ENCODE results near the gene GGT6.
"Not testable (repeated sequence)": the region's sequence is repeated elsewhere in the genome, so short reads cannot be mapped to it uniquely, and the experiment has no call there.

The GGT6 gene

DNA sequence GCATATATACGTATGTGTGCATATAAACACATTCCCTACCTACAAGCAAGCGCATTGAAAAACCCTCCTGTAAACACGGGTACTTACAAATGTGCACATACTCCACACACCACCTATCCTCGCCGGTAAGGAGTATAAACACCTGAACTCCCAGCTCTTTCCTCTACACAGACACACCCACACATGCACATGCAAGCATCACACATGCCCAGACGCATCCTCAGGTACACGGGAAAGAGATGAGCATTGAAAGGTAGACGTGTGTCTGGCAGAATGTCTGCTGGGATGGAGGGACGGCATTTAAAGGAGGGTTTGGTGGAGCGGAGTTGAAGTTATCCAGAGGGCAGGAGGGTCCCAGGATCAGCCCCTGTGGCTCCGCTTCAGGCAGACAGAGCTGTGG, 19.3 kb upstream of the GGT6 start:
- in situ Hi-C loops (cut with MboI; ENCODE audit: low pct_unique_long_range_greater_than_20kb, low sequenced_read_pairs): loop anchor here (25.0 kb wide), 1 partner anchor 308 kb away; the partner anchor contains the start of gene C17orf107
- no peak for DNase-seq

DNA sequence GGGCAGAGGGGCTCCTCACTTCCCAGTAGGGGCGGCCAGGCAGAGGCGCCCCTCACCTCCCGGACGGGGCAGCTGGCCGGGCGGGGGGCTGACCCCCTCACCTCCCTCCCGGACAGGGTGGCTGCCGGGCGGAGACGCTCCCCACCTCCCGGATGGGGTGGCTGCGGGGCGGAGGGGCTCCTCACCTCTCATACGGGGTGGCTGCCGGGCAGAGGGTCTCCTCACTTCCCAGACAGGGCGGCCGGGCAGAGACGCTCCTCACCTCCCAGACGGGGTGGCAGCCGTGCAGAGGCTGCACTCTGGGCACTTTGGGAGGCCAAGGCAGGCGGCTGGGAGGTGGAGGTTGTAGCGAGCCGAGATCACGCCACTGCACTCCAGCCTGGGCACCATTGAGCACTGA, 18.0 kb upstream of the GGT6 start:
- in situ Hi-C loops (cut with MboI; ENCODE audit: low pct_unique_long_range_greater_than_20kb, low sequenced_read_pairs): loop anchor here (25.0 kb wide), 1 partner anchor 309 kb away; the partner anchor contains the start of gene C17orf107
- not testable (repeated sequence) for DNase-seq

DNA sequence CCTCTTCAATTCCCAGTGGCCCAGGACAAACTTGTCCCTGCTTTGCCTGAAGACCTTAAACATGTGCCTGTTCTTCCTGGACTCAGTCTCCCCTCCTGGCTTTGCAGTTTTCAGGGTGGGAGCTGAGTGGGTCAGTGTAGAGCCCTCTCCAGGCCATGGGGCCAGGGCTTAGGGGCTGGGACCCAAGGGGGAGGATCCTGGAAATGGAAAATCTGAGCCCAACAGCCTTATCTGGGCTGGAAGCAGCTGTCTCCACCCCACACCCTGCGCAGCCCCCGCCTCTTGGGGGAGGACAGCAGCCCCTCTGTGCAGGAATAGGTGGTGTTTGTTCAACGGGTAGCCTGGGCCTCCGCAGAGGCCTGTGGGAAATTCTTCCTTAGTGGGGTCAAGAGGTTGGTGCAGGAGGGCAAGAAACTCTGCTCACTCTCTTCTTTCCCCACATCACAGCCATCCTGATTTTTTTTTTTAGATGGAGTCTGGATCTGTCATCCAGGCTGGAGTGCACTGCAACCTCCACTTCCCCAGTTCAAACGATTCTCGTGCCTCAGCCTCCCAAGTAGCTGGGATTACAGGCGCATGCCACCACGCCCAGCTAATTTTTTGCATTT, 17.1 kb upstream of the GGT6 start:
- DNase-seq: no peak
- in situ Hi-C loops (cut with MboI; ENCODE audit: low pct_unique_long_range_greater_than_20kb, low sequenced_read_pairs): loop anchor here (25.0 kb wide), 1 partner anchor 310 kb away; the partner anchor contains the start of gene C17orf107

DNA sequence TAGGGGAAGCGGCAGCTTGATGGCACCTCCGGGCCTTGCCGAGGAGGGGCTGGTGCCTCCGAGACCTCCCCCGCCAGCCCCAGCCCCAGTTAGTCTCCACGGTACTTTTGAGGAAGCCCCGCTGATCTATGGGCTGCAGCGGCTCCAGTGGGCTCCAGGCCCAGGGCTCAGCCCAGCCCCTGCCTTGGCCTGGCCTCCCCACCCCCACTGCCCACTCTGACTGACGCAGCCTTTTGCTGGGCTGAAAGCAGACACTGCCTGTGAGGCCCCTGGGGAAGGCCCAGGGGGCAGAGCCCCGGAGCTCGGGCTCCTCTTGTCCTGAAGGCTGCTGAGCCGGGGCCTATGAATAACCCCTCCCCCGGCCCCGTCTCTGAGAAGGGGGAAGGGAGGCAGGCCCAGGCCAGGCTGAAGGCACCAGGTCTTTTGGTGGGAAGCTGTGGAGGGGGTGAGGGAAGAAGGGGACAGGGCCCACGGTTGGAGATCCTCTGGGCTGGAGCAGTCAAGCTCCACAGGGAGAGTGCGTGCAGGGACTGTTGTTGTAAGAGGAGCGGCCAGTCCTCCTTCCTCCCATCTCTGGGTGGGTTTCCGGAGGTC, 16.4 kb upstream of the GGT6 start:
- no peak for DNase-seq
- in situ Hi-C loops (cut with MboI; ENCODE audit: low pct_unique_long_range_greater_than_20kb, low sequenced_read_pairs): loop anchor here (25.0 kb wide), 1 partner anchor 310 kb away; the partner anchor contains the start of gene C17orf107

DNA sequence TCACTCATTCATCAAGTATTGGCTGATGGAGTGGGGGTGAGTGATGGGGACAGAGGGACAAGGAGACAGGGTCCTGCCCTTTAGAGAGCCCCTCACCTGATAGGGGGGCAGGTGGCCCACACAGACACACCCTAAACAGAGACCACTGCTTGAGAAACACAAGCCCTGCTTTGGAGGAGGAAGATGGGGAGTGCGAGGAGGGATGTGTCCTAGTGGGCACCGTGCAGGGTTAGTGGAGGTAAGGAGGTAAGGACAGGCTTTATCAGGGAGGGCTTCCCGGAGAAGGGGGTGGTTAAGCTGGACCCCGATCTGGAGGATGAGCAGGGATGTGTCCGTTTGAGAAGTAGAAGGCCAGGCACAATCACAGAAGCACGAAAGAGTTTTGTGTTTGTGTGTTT, 15.8 kb upstream of the GGT6 start:
- no peak for DNase-seq
- in situ Hi-C loops (cut with MboI; ENCODE audit: low pct_unique_long_range_greater_than_20kb, low sequenced_read_pairs): loop anchor here (25.0 kb wide), 1 partner anchor 311 kb away; the partner anchor contains the start of gene C17orf107

DNA sequence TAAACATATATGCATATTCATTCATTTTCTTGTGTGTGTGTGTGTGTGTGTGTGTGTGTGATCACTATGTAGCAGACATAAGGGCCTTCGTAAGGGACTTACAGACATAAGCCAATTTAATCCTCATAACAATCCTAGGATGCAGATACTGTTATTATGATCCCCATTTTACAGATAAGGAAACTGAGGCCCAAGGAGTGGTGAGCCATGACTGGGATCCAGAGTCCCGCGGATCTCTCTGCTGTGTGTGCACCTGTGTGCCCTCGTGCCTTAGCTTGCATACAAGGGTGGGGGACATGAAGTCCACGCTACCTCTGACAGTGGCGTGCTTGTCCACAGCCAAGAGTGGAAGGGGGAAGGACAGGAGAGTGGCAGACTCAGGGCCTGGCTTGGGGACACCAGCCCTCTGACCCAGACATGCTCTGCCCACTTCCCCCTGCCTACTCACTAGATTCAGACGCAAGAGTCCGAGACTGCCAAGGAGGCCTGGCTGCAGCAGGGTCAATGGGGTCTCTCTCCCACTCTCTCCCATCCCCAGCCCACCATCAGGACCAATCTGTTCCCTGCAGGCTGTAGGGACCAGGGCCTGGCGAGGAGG, 14.2 kb upstream of the GGT6 start:
- DNase-seq: no peak
- in situ Hi-C loops (cut with MboI; ENCODE audit: low pct_unique_long_range_greater_than_20kb, low sequenced_read_pairs): loop anchor here (25.0 kb wide), 1 partner anchor 313 kb away; the partner anchor contains the start of gene C17orf107

DNA sequence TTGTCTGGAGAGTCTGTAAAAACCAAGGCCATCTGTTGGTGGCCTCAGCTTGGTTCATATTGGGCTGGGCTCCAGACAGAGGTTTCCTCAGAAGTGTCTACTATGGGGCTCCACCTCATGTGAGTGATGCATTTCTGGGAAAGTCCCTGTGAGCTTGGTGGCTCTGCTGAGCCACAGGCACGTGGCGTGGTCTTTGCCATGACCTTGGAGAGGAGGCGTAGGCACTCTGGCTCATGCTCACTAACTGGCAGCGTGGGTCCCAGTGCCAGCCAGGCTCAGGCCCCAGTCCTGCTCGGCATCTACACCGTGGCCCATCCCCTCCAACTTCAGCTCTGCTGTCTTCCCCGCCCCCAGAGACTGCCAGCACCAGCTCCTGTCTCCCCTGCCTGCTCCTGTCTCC, 13.3 kb upstream of the GGT6 start:
- no peak for DNase-seq
- in situ Hi-C loops (cut with MboI; ENCODE audit: low pct_unique_long_range_greater_than_20kb, low sequenced_read_pairs): no loop called here

DNA sequence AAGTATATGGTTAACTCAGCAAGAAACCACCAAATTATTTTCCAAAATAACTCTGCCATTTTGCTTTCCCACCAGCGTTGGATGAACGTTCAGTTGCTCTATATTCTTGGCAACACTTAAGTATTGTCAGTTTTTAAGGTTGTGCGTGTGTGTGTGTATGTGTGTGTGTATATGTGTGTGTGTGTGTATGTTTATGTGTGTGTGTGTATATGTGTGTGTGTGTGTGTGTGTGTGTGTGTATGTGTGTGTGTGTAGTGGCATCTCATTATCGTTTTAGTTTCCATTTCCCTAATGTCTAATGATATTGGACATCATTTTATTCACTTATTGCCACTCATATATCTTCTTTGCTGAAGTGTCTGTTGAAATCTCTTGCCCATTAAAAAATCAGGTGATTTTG, 12.7 kb upstream of the GGT6 start:
- in situ Hi-C loops (cut with MboI; ENCODE audit: low pct_unique_long_range_greater_than_20kb, low sequenced_read_pairs): no loop called here
- no peak for DNase-seq

DNA sequence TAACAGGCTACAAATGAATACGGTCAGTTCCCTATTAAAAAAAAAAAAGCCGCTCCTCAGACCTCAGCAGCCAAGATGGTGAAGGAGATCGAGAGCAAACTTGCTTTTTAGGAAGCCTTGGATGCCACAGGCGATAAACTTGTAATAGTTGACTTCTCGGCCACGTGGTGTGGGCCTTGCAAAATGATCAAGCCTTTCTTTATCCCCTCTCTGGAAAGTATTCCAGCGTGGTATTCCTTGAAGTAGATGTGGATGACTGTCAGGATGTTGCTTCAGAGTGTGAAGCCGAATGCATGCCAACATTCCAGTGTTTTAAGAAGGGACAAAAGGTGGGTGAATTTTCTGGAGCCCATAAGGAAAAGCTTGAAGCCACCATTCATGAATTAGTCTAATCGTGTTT, 11.8 kb upstream of the GGT6 start:
- DNase-seq: no peak
- in situ Hi-C loops (cut with MboI; ENCODE audit: low pct_unique_long_range_greater_than_20kb, low sequenced_read_pairs): no loop called here

DNA sequence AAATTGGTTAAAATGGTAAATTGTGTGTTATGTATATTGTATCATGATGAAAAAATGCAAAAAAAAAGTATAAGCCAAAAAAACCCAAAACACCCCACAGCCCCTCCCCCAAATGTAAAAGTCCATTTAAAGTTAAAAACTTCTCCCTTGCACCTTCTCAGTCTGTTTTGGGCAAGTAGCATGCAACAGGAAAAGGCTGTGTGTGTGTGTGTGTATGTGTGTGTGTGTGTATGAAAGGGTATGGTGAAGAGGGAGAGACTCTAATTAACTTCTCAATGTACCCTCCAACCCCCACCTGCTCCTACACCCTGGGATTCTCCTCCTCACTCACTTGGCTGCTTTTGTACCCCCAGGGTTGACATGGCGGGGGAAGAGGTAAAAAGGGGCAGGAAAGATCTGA, 9.2 kb upstream of the GGT6 start:
- peak; percentile 47 for DNase-seq
- in situ Hi-C loops (cut with MboI; ENCODE audit: low pct_unique_long_range_greater_than_20kb, low sequenced_read_pairs): no loop called here

DNA sequence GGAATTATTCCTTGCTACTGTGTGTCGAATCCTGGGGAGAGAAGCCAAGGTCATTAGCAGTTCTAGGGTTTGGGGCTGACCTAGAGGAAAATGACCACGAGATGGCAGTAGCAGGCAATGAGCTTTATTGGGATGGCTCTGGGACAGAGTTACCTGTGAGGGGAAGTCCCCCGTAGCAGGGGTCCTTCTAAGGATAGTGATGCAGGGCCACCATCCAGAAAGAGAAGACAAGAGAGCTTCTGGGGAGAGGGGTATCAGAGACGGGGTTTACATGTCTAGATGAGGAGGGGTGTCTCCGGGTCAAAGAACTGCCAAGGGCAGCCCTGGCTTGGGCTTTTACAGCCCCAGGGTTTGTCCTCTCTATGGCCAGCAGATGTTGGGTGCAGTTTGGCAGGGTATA, 6.4 kb upstream of the GGT6 start:
- in situ Hi-C loops (cut with MboI; ENCODE audit: low pct_unique_long_range_greater_than_20kb, low sequenced_read_pairs): no loop called here
- DNase-seq: peak; percentile 76

DNA sequence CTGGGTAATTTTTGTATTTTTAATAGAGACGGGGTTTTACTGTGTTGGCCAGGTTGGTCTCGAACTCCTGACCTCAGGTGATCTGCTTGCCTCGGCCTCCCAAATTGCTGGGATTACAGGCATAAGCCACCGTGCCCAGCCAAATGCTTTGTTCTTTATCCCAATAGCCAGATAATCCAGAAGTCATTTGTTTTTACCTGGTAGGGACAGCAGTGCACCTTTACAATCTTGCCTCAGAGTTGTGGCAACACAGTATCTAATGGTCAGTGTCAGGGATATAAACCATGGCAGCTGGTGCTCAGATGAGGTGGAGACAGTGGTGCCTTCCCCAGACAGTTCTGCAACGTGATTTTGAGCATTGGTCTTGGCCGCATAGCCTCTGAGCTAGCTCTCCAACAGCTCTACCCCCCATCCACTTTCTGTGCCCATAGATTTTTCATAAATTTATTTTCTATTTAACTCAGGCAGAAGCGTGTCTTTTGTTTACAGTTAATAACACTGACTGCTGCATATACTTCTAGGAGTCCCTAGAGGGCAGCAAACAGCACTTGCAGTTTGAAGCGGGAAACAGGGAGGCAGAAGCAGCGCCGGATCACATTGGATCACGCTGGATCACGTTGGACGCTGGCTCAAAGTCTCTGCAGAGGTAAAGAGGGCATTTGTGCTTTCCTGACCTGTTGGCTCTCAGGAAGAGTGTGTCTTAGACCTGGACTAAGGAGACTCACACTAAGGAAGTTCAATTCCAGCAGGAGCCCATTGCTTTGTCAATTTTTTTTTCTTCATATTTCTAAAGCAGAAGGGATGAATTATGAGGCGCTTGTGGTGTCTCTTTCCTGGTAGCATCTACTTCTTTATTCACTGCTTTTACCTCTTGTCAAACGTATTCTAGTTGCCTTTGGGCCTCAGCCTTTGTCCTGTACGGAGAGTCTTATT, 5.1 kb upstream of the GGT6 start:
- in situ Hi-C loops (cut with MboI; ENCODE audit: low pct_unique_long_range_greater_than_20kb, low sequenced_read_pairs): no loop called here
- DNase-seq: peak; percentile 75

DNA sequence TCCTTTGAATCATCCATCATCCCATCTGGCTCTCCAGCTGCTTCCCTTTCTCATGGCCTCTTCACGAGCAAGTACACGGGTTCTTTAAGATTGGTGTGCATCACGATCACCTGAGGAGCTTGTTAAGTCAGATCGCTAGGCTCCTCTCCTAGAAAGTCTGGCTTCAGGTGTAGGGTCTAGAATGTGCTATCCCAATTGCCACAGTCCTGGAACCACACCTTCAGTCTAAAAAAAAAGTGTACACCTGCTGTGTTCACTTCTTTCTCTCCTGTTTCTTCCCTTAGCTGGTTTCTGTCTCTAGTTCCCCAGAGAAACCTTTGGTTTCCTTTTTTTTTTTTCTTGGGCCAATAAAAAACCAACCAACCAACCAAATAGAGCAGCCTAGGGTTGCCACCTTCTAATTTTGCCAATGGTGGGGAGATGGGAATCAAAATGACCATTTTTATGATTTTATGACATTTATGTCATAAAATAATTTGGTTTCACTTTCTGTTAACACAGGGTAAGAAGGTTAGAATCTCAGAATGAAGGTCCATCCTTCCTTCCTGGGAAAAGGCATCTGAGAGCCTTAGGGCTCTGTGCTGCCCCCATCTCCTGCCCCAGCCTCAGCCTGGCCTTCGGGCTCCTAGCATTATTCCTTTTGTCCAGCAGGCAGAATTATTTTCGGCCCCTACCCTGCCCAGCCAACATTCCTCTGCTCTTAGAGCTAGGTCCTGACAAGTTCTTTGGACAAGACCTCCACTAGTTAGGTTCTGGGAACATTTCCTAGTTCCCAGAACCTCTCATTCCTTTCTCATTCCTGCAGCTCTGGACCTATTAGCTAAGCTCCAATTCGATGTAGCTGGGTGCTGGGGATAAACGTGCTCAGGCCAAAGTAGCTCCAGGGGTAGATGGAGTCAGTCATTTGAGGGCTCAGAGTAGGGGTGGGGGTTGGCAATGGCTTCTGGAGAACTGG, 1.9 kb upstream of the GGT6 start:
- in situ Hi-C loops (cut with MboI; ENCODE audit: low pct_unique_long_range_greater_than_20kb, low sequenced_read_pairs): no loop called here
- no peak for DNase-seq

DNA sequence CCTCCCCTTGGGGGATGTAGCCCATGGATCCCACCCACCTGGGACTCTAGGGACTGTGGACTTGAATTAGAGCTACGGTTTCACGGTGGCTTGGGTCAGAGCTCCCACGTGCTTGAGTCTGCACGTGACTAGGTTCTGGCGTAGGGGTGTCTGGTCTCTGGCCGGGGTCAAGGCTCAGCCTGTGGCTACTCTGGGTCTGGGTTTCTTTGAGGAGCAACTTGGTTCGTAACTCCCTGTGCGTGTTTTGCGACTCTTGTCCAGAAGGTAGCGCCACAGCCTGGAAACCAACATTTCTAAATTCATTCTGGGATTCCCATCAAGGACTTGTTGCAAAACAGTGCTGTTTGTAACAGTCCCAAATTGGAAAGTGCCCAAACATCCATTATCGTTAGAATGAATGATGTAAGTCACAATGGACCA, 470 bp upstream of the GGT6 start:
- DNase-seq: no peak
- in situ Hi-C loops (cut with MboI; ENCODE audit: low pct_unique_long_range_greater_than_20kb, low sequenced_read_pairs): no loop called here

DNA sequence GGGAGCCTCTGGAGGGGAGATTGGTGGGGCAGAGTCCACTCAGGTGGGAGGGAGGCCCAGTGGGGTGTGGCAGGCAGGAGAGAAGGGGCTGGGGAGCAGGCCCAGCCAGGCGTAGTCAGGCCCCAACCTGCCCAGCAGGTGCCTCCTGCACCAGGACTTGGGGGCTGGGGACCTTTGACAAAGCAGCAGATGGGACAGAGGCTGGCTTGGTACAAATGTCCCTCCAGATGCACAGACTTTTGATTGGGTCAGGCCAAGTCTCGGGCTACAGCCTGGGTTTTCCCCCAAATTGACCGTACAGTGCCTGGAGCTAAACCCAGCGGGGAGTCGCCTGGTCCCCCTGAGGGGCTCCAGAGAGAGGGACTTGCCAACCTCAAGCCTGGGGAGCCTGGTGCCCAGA, 411 bp downstream of the GGT6 start:
- in situ Hi-C loops (cut with MboI; ENCODE audit: low pct_unique_long_range_greater_than_20kb, low sequenced_read_pairs): no loop called here
- no peak for DNase-seq

DNA sequence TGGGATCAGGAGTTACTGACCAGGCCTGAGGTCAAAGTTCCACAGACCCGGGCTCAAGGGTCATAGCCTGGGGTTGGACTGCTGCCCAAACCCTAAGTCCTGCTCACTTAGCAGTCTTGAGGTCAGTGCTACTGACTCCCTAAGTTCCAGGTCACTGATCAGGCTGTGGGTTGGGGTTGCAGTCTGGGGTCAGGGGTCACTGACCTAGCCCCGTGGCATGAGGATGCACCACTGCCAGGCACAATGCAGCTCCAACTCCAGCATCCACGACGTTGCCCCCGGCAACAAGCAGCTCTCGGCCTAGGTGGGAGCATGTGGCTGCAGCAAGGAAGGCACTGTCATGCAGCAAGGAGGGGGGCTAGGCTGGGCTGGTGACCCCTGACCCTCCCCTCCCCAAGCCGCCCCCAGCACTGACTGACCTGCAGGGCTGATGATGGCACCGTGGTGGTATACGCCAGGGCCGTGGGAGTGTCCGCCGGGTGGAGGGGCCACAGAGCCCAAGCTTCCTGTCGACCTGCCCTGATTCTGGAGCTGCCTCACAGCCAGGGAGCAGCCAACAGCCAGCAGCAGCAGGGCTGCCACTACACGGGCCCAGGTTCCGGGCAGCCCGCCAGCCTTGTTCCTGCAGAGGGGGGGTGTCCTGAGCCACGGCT, 1.1 kb downstream of the GGT6 start:
- in situ Hi-C loops (cut with MboI; ENCODE audit: low pct_unique_long_range_greater_than_20kb, low sequenced_read_pairs): no loop called here
- no peak for DNase-seq

DNA sequence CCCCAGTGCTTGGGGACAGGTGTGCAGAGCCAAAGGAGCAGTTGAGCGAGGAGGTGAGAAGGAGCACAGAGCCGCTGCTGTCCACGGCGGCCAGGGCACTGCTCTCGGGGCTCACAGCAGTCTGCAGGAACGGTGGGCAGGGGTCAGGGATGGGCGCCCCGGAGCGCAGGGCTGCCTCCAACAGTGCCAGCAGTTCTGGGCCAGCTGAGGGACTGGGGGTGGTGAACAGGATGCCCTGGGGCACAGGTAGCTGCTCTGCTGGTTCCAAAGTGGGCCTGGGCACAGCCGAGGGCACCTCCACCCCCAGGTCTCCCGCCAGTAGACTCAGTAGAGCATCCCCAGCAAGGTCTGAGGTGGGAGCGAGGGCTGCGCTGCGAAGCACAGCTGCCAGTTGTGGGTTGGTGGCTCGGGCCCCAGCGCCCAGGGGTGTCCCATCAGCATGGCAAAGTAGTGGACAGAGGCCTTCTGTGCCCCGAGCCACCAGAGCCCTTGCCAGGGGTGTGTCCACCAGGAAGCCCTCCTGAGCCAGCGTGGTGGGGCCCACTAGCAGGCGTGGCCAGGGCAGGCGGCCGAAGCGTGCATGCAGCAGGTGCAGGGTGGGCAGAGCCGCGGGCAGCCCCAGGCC, 1.9 kb downstream of the GGT6 start:
- no peak for DNase-seq
- in situ Hi-C loops (cut with MboI; ENCODE audit: low pct_unique_long_range_greater_than_20kb, low sequenced_read_pairs): no loop called here
